Activated T-helper 1 cell treated with anti-CD3 and anti-CD28 coated beads, Interleukin-12 subunit alpha, Interleukin-12 subunit beta, Interleukin-2, Interleukin-4 antibody, amounts not matched to agents 30 ng/mL and 10 ng/mL and 1 ng/mL, durations not matched to agents 14 hours and 24 hours and 36 hours (primary cell): ENCODE results near the gene TRPC4. TPM values are rescaled to one million over a fixed set of nuclear protein-coding genes. Genes with fewer than 3 reads are reported as not detected.

Experiments
- DNase-seq: peaks from one replicate; pipeline ENCODE4 v3.0.0; 2021; ENCODE audit warnings: low spot score
- H3K27ac Mint-ChIP-seq: one replicate; pipeline ENCODE4 v1.8.0; 2021; ENCODE audit warnings: mild to moderate bottlenecking, mixed read lengths
- H3K27me3 Mint-ChIP-seq: one replicate; pipeline ENCODE4 v1.8.0; 2022; ENCODE audit warnings: mild to moderate bottlenecking, moderate library complexity, mixed read lengths; ENCODE audit not compliant: insufficient read depth
- H3K36me3 Mint-ChIP-seq: one replicate; pipeline ENCODE4 v1.8.0; 2021; ENCODE audit warnings: low read depth, mixed read lengths
- H3K4me1 Mint-ChIP-seq: one replicate; pipeline ENCODE4 v1.8.0; 2021; ENCODE audit warnings: low read depth, mixed read lengths
- H3K4me3 Mint-ChIP-seq: one replicate; pipeline ENCODE4 v1.8.0; 2021; ENCODE audit warnings: mild to moderate bottlenecking, moderate library complexity, mixed read lengths
- H3K9me3 Mint-ChIP-seq: one replicate; pipeline ENCODE4 v1.8.0; 2021; ENCODE audit warnings: mixed read lengths
- intact Hi-C: fragments of 100-400 bp; cut with micrococcal nuclease; formaldehyde crosslinking; loops from one replicate; pipeline ENCODE4 v1.15.1; 2024
- total RNA-seq: library from RNA; stranded (reverse); gene quantifications from 2 replicates; pipeline ENCODE4 v1.2.3, GENCODE V29; 2022

Gene TRPC4
- total RNA-seq, 1 donor from 2014 or later, result not detected

GRCh38 chr13:37700887-37701286 is 168.7 kb downstream of the TRPC4 start:
- no peaks in the 10 kb centered on the region for H3K4me1 Mint-ChIP-seq
- H3K27ac Mint-ChIP-seq, result no peak overlapping the region
- no peaks in the 10 kb centered on the region for H3K27me3 Mint-ChIP-seq
- H3K9me3 Mint-ChIP-seq, result peaks cover 3% of the 10 kb centered on the region
- intact Hi-C loops, result no loop called here
- H3K4me3 Mint-ChIP-seq, result no peak overlapping the region
- H3K36me3 Mint-ChIP-seq, result no peaks in the 10 kb centered on the region
- no peak for DNase-seq

- Mint-ChIP-seq H3K27ac (no peak overlapping the region), H3K9me3 (peaks cover 3% of the 10 kb centered on the region), H3K4me1 (no peaks in the 10 kb centered on the region), H3K36me3 (no peaks in the 10 kb centered on the region), H3K27me3 (no peaks in the 10 kb centered on the region), H3K4me3 (no peak overlapping the region)
- intact Hi-C loops, result no loop called here
- DNase-seq, result no peak
Measured at GRCh38 chr13:37695200-37695599, 174.4 kb downstream of the TRPC4 start.

GRCh38 chr13:37690361-37690760 is 179.2 kb downstream of the TRPC4 start:
- H3K4me1 Mint-ChIP-seq, result no peaks in the 10 kb centered on the region
- H3K27ac Mint-ChIP-seq, result no peak overlapping the region
- no peak for DNase-seq
- peaks cover 3% of the 10 kb centered on the region for H3K9me3 Mint-ChIP-seq
- no peaks in the 10 kb centered on the region for H3K36me3 Mint-ChIP-seq
- no peak overlapping the region for H3K4me3 Mint-ChIP-seq
- H3K27me3 Mint-ChIP-seq, result no peaks in the 10 kb centered on the region
- intact Hi-C loops, result no loop called here

- intact Hi-C loops, result no loop called here
- Mint-ChIP-seq H3K36me3 (no peaks in the 10 kb centered on the region), H3K27me3 (no peaks in the 10 kb centered on the region), H3K9me3 (peaks cover 3% of the 10 kb centered on the region), H3K27ac (no peak overlapping the region), H3K4me1 (no peaks in the 10 kb centered on the region), H3K4me3 (no peak overlapping the region)
- DNase-seq, result no peak
Measured at GRCh38 chr13:37686501-37686900, 183.1 kb downstream of the TRPC4 start.

GRCh38 chr13:37685206-37685605 is 184.4 kb downstream of the TRPC4 start:
- H3K9me3 Mint-ChIP-seq, result peaks cover 3% of the 10 kb centered on the region
- intact Hi-C loops, result no loop called here
- no peaks in the 10 kb centered on the region for H3K4me1 Mint-ChIP-seq
- no peaks in the 10 kb centered on the region for H3K27me3 Mint-ChIP-seq
- no peaks in the 10 kb centered on the region for H3K36me3 Mint-ChIP-seq
- H3K4me3 Mint-ChIP-seq, result no peak overlapping the region
- no peak overlapping the region for H3K27ac Mint-ChIP-seq
- DNase-seq, result no peak

GRCh38 chr13:37682496-37682895 is 187.1 kb downstream of the TRPC4 start:
- Mint-ChIP-seq H3K27ac (no peak overlapping the region), H3K36me3 (no peaks in the 10 kb centered on the region), H3K4me3 (no peak overlapping the region), H3K4me1 (no peaks in the 10 kb centered on the region), H3K9me3 (peaks cover 3% of the 10 kb centered on the region), H3K27me3 (no peaks in the 10 kb centered on the region)
- DNase-seq, result no peak
- intact Hi-C loops, result no loop called here

GRCh38 chr13:37681281-37682032 is 188.1 kb downstream of the TRPC4 start:
- no peak for DNase-seq
- H3K27me3 Mint-ChIP-seq, result no peaks in the 10 kb centered on the region
- H3K27ac Mint-ChIP-seq, result no peak overlapping the region
- H3K4me3 Mint-ChIP-seq, result no peak overlapping the region
- H3K4me1 Mint-ChIP-seq, result no peaks in the 10 kb centered on the region
- intact Hi-C loops, result no loop called here
- no peaks in the 10 kb centered on the region for H3K36me3 Mint-ChIP-seq
- H3K9me3 Mint-ChIP-seq, result peaks cover 3% of the 10 kb centered on the region

- Mint-ChIP-seq H3K27ac (no peak overlapping the region), H3K36me3 (no peaks in the 10 kb centered on the region), H3K4me1 (no peaks in the 10 kb centered on the region), H3K4me3 (no peak overlapping the region), H3K27me3 (no peaks in the 10 kb centered on the region), H3K9me3 (no peaks in the 10 kb centered on the region)
- intact Hi-C loops, result no loop called here
- no peak for DNase-seq
Measured at GRCh38 chr13:37680137-37680536, 189.4 kb downstream of the TRPC4 start.

GRCh38 chr13:37679043-37679442 is 190.5 kb downstream of the TRPC4 start:
- no peaks in the 10 kb centered on the region for H3K9me3 Mint-ChIP-seq
- intact Hi-C loops, result no loop called here
- no peak overlapping the region for H3K4me3 Mint-ChIP-seq
- H3K27me3 Mint-ChIP-seq, result no peaks in the 10 kb centered on the region
- no peak for DNase-seq
- H3K36me3 Mint-ChIP-seq, result no peaks in the 10 kb centered on the region
- no peaks in the 10 kb centered on the region for H3K4me1 Mint-ChIP-seq
- no peak overlapping the region for H3K27ac Mint-ChIP-seq

GRCh38 chr13:37669845-37670244 is 199.7 kb downstream of the TRPC4 start:
- Mint-ChIP-seq H3K36me3 (no peaks in the 10 kb centered on the region), H3K9me3 (no peaks in the 10 kb centered on the region), H3K4me1 (no peaks in the 10 kb centered on the region), H3K27ac (no peak overlapping the region), H3K4me3 (no peak overlapping the region), H3K27me3 (no peaks in the 10 kb centered on the region)
- intact Hi-C loops, result no loop called here
- no peak for DNase-seq

- intact Hi-C loops, result no loop called here
- Mint-ChIP-seq H3K27me3 (no peaks in the 10 kb centered on the region), H3K9me3 (no peaks in the 10 kb centered on the region), H3K36me3 (no peaks in the 10 kb centered on the region), H3K4me1 (no peaks in the 10 kb centered on the region), H3K4me3 (no peak overlapping the region), H3K27ac (no peak overlapping the region)
- no peak for DNase-seq
Measured at GRCh38 chr13:37667702-37668101, 201.9 kb downstream of the TRPC4 start.

GRCh38 chr13:37666036-37666435 is 203.5 kb downstream of the TRPC4 start:
- intact Hi-C loops, result no loop called here
- no peaks in the 10 kb centered on the region for H3K36me3 Mint-ChIP-seq

GRCh38 chr13:37665420-37665819 is 204.2 kb downstream of the TRPC4 start:
- Mint-ChIP-seq H3K4me3 (no peak overlapping the region), H3K27ac (no peak overlapping the region), H3K27me3 (no peaks in the 10 kb centered on the region), H3K4me1 (no peaks in the 10 kb centered on the region), H3K9me3 (no peaks in the 10 kb centered on the region), H3K36me3 (no peaks in the 10 kb centered on the region)
- intact Hi-C loops, result no loop called here
- no peak for DNase-seq

More at GRCh38 chr13:37666036-37666435, 203.5 kb downstream of the TRPC4 start:
- H3K27ac Mint-ChIP-seq, result no peak overlapping the region
- H3K27me3 Mint-ChIP-seq, result no peaks in the 10 kb centered on the region
- H3K4me1 Mint-ChIP-seq, result no peaks in the 10 kb centered on the region
- no peak overlapping the region for H3K4me3 Mint-ChIP-seq
- DNase-seq, result no peak
- no peaks in the 10 kb centered on the region for H3K9me3 Mint-ChIP-seq

GRCh38 chr13:37663724-37664123 is 205.8 kb downstream of the TRPC4 start:
- Mint-ChIP-seq H3K9me3 (no peaks in the 10 kb centered on the region), H3K27me3 (no peaks in the 10 kb centered on the region), H3K27ac (no peak overlapping the region), H3K4me3 (no peak overlapping the region), H3K36me3 (no peaks in the 10 kb centered on the region), H3K4me1 (no peaks in the 10 kb centered on the region)
- intact Hi-C loops, result no loop called here
- no peak for DNase-seq
